Stimulated activated CD4-positive, alpha-beta T cell treated with anti-CD3 and anti-CD28 coated beads, Interleukin-15, amount 100 ng/mL, for 1 hour (primary cell): Measurements from ENCODE around the gene TPCN1.

Source experiments
- DNase-seq, 2 donors: peaks; one replicate each; pipeline ENCODE4 v3.0.0-alpha.2; 2020; ENCODE audit warnings: low read depth in 1 of 2, low spot score in 1 of 2

TPCN1 gene

DNA sequence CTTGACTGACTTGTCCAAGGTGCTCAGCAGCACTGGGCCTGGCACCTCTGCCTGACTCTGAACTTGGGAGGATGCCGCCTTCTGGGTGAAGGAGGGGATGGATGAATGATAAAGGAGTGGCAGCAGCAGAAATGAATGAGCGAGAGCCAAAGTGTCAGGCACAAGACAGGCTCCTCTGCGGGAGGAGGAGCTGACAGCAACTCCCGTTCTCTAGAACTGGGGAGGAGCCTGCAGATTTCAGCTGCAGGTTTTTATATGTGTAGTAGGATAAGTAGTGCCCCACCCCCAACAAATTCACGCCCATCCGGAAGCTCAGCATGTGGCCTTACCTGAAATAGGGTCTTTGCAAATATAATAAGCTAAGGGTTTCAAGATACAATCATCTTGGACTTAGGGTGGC is 80.5 kb downstream of the TPCN1 start:
- no peak for DNase-seq

DNA sequence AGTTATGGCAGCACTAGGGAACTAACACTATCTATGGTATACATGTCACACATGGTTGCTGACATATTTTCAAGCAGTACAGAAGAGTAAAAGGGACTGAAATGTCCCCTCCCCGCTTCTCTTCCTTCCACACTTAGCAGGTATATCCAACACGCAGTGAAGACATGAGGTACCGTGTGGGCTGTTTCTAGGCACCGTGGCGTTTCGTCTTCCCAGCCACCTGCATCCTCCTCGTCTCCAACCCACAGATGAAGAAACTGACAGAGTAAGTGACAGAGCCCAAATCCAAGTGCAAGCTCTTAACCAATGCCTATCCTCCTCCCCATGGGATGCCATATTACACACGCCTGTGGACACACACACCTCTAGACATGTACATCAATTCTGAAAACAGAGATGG is 81.2 kb downstream of the TPCN1 start:
- DNase-seq = no peak

DNA sequence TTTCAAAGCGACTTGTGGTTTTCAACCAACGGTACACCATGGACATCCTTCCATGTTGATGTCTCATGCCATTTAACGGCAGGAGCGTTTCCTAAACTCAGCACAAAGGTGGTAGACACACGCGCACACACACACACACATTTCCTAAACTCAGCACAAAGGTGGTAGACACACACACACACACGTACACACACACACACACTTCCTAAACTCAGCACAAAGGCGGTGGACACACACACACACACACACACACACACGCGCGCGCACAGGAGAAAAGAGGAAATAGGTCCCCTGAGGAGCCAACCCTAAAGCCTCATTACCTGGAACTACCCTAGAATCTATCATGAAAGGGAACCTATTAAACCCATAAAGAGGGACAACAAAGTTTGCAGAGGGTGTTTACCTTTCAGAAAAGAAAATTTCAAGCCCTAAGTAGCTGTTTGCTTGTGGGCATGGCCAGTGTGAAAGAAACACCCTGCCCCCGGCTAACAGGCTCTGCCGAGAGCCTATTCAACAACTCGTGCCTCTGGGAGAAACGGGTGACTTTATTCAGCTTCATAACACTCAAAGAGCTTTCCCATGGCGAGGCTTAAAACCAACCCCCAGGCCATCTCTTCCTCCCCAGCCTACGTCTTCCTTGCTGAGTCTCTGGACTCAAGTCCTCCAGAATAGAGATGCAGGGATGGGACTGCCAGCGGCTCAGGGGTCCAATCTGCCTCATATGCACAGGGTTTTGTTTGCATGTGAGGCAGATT is 81.8 kb downstream of the TPCN1 start:
- DNase-seq = no peak

DNA sequence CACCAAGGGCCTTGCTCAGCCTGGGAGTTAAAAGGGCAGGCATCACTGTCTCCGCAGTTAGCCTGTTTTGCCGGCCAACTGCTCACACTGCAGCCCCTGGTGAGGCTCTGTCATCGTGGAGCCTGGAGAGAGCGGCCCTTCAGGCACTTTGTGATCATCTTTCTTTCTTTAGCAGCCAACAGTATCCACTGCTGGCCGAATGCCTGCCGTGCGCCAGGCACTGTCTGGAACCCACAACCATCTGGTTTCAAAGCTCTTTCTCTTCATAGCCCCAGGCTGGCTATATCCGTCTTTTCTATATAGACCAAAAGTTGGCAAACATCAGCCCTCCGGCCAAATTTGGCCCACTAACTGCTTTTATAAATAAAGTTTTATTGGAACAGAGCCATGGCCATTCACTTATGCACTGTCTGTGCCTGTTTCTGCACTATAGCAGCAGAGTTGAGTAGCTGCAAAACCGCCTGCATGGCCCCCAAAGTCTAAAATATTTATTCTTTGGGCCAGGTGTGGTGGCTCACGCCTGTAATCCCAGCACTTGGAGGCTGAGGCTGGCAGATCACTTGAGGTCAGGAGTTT is 84.1 kb downstream of the TPCN1 start:
- DNase-seq = no peak

DNA sequence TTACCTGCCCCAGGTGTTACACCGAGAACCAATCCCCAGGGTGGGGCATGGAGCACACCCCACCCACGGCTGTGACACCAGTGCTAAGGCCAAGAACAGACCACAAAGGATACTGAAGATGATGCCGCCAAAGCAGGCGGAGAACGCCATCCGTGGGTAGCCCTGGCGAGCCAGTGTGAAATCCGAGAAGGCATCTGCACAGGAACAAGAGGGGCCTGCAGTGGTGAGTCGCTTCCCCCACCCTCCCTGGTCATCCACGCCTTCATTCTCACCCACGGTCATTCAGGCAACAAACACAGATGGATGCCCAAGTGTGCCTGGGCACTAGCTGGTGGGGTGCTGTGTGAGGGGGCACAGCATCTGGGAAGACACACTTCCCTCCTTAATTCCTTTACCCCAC is 85.1 kb downstream of the TPCN1 start:
- no peak for DNase-seq

DNA sequence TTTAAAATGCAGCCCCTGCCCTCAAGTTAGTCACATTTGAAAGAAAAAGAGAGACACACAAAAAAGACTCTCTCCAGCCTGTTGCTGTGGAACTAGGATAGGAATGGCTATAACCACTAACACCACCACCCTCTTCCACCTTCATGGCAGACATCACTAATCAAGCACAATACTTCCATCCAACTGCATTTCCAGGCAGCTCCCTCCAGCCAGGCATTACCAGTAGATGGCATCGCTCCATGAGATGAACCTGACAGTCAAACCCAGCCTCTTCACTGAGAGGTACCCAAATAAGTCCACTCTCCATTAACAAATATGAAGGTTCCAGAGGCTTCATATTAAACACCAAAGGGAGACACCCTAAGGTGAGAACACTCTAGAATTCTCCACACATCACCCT is 89.2 kb downstream of the TPCN1 start:
- DNase-seq = no peak

DNA sequence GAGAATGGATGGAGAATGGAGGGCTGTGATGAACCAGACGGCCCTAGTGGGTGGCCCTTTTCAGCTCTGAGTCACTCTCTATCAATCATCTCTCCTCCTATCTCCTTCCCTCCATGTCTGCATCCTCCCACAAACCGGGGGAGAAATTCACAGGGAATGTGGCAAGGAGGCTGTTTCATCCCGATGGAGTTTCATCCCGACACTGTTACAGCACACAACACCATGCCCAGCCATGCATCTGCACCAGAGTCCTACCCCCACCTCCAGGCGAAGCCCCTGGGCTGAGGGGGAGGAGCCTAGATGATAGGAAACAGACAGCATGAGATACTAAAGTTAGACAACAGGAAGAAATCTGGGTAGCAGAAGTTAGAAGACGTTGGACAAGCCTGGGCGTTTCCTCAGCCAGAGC is 92.9 kb downstream of the TPCN1 start:
- no peak for DNase-seq

DNA sequence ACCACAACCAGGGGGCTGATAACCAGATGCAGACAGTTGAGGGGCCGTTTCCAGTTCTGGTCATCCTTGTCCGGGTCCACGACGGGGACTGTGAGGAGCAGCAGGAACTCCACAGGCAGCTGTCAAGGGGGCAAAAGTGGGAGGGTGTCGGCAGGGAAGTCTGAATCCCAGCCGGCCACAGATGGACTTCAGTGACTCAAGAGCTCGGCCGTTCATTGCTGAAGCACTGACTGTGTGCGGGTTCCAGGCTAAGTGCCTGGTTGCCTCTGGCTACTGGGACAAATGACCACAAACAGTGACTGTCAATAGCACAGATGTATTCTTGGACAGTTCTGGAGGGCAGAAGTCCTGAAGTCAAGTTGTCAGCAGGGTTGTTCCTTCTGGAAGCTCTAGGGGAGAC is 94.1 kb downstream of the TPCN1 start:
- DNase-seq = no peak

DNA sequence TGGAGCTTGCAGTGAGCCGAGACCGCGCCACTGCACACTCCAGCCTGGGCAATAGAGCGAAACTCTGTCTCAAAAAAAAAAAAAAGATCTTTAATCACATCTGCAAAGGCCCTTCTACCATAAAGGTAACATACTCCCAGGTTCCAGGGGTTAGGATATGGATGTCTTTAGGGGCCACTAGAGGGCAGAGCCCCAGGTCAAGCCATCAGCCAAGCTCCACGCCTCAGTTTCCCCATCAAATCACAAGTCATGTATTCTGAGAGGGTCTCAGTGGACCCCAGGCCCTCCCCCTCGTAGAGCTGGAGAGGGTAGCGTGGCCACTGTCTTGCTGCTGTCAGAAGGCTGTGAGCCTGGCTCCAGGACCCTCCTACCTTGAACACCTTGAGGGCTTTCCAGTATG is 94.9 kb downstream of the TPCN1 start:
- DNase-seq = no peak

DNA sequence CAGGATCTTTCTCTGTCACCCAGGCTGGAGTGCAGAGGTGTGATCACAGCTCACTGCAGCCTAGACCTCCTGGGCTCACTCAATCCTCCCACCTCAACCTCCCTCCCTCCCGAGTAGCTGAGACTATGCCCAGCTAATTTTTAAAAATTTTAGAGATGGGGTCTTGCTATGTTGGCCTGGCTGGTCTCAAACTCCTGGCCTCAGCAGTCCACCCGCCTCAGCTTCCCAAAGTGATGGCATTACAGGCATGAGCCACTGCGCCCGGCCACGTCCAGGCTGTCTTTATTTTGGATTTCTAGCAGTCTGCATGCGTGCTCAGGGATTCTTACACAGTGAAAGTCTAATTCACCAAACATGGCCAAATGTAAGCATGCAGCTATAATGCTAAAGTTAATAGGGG is 95.9 kb downstream of the TPCN1 start:
- DNase-seq = no peak

DNA sequence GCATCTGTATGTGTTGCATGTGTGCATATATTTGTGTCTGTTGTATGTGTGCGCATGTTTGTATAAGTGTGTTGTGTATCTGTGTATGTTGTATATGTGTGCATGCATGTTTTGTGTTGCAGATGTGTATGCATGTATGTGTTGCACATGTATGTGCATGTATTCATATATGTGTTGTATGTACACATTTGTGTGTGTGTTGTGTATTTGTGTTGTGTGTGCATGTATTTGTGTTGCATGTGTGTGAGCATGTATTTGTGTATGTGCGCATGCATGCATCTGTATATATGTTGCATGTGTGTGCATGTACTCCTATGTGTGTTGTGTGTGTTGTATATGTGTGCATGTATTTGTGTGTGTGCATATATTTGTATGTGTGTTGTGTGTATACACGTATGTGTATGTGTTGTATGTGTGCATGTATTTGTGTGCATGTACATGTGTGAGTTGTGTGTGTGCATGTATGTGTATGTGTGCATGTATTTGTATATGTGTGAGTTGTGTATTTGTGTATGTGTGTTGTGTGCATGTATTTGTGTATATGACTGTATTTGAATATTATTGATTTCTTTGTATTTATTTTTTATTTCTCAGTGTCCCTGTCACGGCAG is 96.9 kb downstream of the TPCN1 start:
- DNase-seq = no peak

DNA sequence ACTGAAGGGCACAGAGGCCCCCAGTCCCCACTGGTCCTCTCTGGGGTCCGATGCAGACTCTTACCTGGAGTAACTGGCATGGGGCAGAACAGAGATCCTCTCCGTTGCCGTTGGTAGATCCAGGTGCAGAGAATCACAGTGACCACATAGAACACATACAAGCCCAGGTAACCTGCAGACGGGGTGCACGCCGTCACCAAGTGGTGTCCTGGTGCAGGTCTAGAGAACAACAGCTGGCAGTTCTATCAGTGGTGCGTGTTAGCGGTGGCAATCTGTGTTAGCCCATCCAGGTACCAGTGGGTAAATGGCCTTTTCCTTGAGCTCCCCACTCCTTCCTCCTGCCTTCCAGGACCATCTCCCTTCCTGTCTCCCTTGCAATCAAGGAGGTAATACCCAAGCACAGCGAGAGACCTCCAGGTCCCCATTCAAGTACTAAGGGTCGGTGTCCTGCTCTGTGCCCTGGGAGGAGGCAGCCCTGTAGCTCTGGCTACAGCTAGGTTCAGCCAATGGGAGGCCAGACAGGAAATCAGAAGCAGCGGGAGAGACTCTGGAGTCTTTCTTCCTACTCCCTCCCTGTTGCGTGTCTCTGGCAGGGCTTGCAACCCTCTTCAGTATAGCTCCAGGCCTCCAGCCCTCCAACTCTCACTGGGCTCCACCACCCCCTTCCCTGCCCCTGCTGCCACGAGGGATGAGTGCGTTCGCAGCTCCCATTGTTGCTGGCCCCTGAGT is 97.8 kb downstream of the TPCN1 start:
- no peak for DNase-seq

DNA sequence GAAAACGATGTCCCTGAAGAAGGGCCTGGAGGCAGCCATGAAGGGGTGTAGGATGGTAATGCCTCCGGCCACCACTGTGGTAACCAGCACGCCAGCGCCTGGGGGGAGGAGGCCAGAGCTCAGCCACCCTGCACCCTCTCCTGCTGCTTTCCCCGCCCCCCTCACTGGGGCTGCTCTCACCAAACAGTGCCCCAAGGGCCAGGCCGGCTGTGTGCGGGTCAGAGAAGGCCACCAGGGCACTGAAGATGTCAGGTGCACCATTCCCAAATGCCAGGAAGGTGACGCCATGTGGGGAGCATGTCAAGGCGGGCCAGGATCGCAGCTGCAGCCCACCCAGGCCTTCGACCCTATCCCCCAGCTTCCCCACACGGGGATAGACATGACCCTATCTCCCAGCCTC is 99.1 kb downstream of the TPCN1 start:
- DNase-seq = no peak

DNA sequence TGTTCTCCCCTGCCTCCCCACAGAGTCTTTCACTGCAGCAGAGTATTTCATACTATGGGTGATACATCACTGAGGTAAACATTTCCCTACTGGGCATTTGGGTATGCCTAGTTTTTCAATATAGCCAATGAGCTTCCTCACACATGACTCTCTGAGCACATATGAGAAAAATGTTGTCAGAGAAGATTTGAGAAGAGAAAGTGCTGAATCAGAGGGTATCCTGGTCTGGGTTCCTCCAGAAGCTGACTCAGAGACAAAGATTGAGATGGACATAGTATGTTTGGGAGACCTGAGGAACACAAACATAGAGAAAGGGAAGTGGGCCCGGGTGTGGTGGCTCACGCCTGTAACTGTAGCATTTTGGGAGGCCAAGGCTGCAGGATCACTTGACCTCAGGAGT is 101.1 kb downstream of the TPCN1 start:
- DNase-seq = no peak

DNA sequence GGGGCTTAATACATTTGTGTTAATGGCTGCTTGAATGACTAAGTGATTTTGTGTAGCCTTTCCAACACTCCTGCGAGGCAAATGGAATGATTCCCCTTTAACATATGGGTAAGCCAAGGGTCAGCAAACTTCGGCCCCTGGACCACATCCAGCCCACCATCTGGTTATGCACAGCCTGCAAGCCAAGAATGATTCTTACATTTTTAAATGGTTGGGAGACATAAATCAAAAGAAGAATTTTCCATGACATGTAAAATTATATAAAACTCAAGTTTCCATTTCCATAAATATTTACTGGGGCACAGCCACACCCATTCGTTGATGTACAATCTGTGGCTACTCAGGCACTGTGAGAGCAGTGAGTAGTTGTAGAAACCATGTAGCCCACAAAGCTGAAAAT is 104.7 kb downstream of the TPCN1 start:
- DNase-seq = no peak

DNA sequence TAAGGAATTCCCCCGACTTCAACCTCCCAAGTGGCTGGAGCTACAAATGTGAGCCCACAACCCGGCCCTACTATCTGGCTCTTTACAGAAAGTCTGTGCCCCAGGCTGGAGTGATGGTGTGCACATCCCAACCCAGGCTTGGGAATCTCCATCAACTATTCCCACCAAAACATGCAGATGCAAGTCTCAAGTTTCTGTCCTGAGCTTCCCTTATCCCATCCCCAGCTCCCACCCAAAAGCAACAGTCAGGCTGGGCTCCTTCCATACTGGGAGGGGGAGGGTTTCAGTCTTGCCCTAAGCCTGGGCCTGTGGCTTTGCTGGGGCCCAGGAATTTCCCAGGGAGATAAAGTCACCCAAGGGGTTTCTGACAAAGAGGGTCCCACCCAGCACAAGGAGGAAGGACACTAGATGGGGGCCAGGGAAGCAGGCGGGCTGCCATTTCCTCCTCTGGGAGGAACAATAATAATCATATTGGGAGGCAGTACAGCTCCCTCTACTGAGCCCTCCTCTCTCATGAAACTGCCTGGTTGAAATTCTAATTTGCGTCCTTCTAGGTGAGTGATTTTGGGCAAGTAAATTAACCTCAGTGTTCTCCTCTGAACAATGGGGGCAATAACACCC is 105.6 kb downstream of the TPCN1 start:
- no peak for DNase-seq

DNA sequence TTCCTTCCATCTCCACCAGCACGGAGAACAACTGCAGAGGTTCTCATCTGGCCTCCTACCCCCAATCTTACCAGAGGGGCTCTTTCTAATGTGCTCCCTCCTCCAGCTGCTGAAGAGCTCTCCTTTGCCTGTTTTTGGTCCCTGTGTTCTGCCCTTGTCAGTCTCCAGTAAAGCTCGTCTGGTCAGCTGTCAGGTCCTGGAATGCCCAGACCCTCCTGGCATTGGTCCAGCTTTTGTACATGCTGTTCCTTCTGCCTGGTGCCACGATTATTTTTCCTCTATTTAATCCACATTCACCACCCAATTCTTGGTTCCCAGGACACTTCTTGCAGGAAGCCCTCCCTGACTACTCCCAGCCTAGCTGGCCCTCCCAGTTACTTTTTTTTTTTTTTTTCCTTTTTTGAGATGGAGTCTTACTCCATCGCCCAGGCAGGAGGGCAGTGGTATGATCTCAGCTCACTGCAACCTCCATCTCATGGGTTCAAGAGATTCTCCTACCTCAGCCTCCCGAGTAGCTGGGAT is 107.2 kb downstream of the TPCN1 start:
- DNase-seq = no peak

DNA sequence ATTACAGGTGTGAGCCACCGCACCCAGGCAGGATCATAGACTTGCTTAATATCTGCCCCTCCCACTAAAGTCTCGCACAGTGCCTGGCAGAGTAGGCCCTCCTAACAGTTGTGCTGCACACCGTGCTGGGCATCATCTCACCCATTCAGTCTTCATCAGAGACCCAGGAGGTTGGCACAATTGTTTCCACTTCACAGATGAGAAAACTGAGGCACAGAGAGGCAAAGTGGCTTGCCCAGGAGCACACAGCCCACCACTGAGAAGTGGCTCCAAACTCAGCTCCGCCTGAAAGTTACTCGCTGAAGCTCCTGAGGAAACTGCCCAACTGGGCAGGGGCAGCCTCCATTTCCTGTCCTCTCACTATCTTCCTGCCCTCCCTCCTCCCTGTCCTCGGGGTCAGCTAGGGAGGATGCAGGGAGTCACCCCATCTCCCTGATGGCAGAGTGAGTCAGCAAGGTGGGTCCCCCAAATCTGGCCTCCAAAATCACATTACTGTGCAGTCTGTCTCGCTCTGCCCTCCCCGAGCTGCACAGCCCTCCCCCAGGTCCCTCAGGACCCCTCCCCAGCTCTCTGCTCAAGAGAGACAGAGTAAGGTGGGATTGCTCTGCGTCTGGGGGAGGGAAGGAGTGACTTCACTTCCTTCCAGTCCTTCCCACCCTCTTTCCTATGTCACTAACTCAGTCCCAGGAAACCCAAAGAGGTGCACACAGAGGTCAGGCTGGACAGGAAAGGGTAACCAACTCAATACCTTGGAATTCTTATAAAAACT is 107.9 kb downstream of the TPCN1 start:
- DNase-seq = no peak

DNA sequence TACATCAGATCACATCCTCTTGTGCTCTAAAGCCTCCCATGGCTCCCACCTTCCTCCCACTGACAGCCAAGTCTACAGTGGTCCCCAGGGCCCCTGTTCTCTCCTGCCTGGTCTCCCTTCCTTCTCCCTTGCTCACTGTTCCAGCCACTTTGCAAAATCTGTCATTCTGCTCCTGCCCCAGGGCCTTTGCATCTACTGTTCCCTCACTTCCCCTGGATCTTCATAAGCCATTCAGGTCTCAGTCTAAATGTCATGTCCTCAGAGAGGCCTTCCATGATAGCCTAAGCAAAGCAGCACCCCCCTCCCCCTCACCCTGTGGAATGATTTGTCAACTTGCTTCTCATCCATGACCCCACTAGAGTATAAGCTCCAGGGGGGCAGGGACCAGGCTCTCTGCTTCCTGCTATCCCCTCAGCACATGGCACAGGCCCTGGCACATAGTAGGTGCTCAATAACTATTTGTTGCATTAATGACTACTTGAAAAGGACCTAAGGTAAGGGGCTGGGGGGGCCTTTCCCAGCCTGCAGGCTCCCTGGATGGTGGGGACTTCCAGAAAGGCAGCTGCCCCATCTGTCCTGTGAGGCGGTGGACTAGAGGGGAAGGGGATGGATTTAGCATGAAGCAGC is 108.6 kb downstream of the TPCN1 start:
- no peak for DNase-seq

DNA sequence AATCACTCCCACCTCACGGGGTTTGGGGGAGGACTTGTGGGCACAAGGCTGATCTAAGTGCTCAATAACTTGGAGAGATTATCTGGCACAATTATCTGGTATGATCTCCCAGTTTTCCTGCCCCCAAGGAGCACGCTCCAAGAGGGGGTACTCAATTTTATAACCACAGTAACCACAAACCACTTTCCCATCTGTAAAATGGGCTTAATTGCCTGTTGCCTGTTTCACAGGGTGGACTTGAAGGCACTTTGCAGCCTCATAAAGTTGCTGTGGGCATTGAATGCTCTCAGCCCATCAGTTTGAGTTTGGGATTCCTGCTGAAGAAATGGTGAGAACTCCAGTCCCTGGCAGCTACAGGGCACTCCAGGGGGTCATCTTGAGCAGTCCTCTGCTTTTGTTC is 109.2 kb downstream of the TPCN1 start:
- no peak for DNase-seq
